Measurements from ENCODE around the gene TMEM200C. TPM values are rescaled to one million over a fixed set of nuclear protein-coding genes. Genes with fewer than 3 reads are reported as not detected.

Gene TMEM200C
- total RNA-seq, 1 experiment from 2014 or later, result 0.05 TPM

GRCh38 chr18:5894611-5895298 is 567 bp downstream of the TMEM200C start:
- no peaks in the 10 kb centered on the region for H3K36me3 ChIP-seq (ENCODE audit: control insufficient read depth, insufficient read depth, low read length)
- Mint-ChIP-seq H3K4me1 (ENCODE audit: low read depth, unreplicated experiment) (no peaks in the 10 kb centered on the region), H3K27ac (ENCODE audit: unreplicated experiment) (no peak overlapping the region), H3K4me3 (ENCODE audit: unreplicated experiment) (peak overlapping the region; percentile 67), H3K9me3 (ENCODE audit: unreplicated experiment) (no peaks in the 10 kb centered on the region), H3K27me3 (ENCODE audit: insufficient read depth, unreplicated experiment) (peaks cover 27% of the 10 kb centered on the region), H3K36me3 (ENCODE audit: insufficient read depth, unreplicated experiment) (no peaks in the 10 kb centered on the region)
- H3K4me3 ChIP-seq (ENCODE audit: low read depth, low read length), result peak overlapping the region; percentile 27
- intact Hi-C loops (cut with micrococcal nuclease; ENCODE audit: unreplicated experiment), result loop anchor here (5.0 kb wide), 1 partner anchor 63 kb away; no protein-coding TSS in a partner anchor
- H3K4me1 ChIP-seq, result peaks cover 4% of the 10 kb centered on the region; the same call in 1 of the 2 replicates
- no peak for TF ChIP-seq CTCF (IDR thresholded peaks at IDR 0.05; ENCODE audit: insufficient read depth in 1 of 2, low read depth in 1 of 2, low read length in 1 of 2, severe bottlenecking in 1 of 2, unreplicated experiment in 1 of 2)
- peak in 1 of 2 experiments; percentile 17 for DNase-seq
- no peaks in the 10 kb centered on the region; the same call in 1 of the 2 replicates for H3K9me3 ChIP-seq
- POLR2A ChIA-PET, result no interaction called here
- peaks cover 7% of the 10 kb centered on the region; the same call in 1 of the 2 replicates for H3K27me3 ChIP-seq (replicated peaks; ENCODE audit: control insufficient read depth, insufficient read depth, low read length)
- CTCF ChIA-PET, result no interaction called here
- BruUV-seq (replicated peaks), result no TSS peak

GRCh38 chr18:5893956-5894610 is 1.2 kb downstream of the TMEM200C start:
- DNase-seq, result no peak
- Mint-ChIP-seq H3K9me3 (ENCODE audit: unreplicated experiment) (no peaks in the 10 kb centered on the region), H3K36me3 (ENCODE audit: insufficient read depth, unreplicated experiment) (no peaks in the 10 kb centered on the region), H3K27me3 (ENCODE audit: insufficient read depth, unreplicated experiment) (peaks cover 30% of the 10 kb centered on the region), H3K4me3 (ENCODE audit: unreplicated experiment) (peak overlapping the region; percentile 67), H3K4me1 (ENCODE audit: low read depth, unreplicated experiment) (no peaks in the 10 kb centered on the region), H3K27ac (ENCODE audit: unreplicated experiment) (no peak overlapping the region)
- H3K9me3 ChIP-seq, result no peaks in the 10 kb centered on the region; the same call in 1 of the 2 replicates
- peaks cover 7% of the 10 kb centered on the region; the same call in 1 of the 2 replicates for H3K27me3 ChIP-seq (replicated peaks; ENCODE audit: control insufficient read depth, insufficient read depth, low read length)
- intact Hi-C loops (cut with micrococcal nuclease; ENCODE audit: unreplicated experiment), result no loop called here
- H3K4me1 ChIP-seq, result no peaks in the 10 kb centered on the region; the same call in 1 of the 2 replicates
- BruUV-seq (replicated peaks), result no TSS peak
- no peaks in the 10 kb centered on the region for H3K36me3 ChIP-seq (ENCODE audit: control insufficient read depth, insufficient read depth, low read length)
- TF ChIP-seq CTCF (IDR thresholded peaks at IDR 0.05; ENCODE audit: insufficient read depth in 1 of 2, low read depth in 1 of 2, low read length in 1 of 2, severe bottlenecking in 1 of 2, unreplicated experiment in 1 of 2), result no peak
- POLR2A ChIA-PET, result no interaction called here
- no peak overlapping the region for H3K4me3 ChIP-seq (ENCODE audit: low read depth, low read length)
- CTCF ChIA-PET, result no interaction called here

GRCh38 chr18:5892823-5893431 is 2.4 kb downstream of the TMEM200C start:
- intact Hi-C loops (cut with micrococcal nuclease; ENCODE audit: unreplicated experiment), result no loop called here

More at GRCh38 chr18:5892823-5893431, 2.4 kb downstream of the TMEM200C start:
- ChIA-PET POLR2A (no interaction called here), CTCF (no interaction called here)
- BruUV-seq (replicated peaks), result no TSS peak
- Histone ChIP-seq H3K9me3 (no peaks in the 10 kb centered on the region), H3K27me3 (replicated peaks; ENCODE audit: control insufficient read depth, insufficient read depth, low read length) (peaks cover 7% of the 10 kb centered on the region; the same call in 1 of the 2 replicates), H3K4me1 (no peaks in the 10 kb centered on the region; the same call in 1 of the 2 replicates), H3K4me3 (ENCODE audit: low read depth, low read length) (no peak overlapping the region), H3K36me3 (ENCODE audit: control insufficient read depth, insufficient read depth, low read length) (no peaks in the 10 kb centered on the region)
- peaks cover 28% of the 10 kb centered on the region for H3K27me3 Mint-ChIP-seq (ENCODE audit: insufficient read depth, unreplicated experiment)
- no peak overlapping the region for H3K27ac Mint-ChIP-seq (ENCODE audit: unreplicated experiment)
- H3K36me3 Mint-ChIP-seq (ENCODE audit: insufficient read depth, unreplicated experiment), result no peaks in the 10 kb centered on the region
- H3K4me1 Mint-ChIP-seq (ENCODE audit: low read depth, unreplicated experiment), result no peaks in the 10 kb centered on the region
- no peak for TF ChIP-seq CTCF (IDR thresholded peaks at IDR 0.05; ENCODE audit: insufficient read depth in 1 of 2, low read depth in 1 of 2, low read length in 1 of 2, severe bottlenecking in 1 of 2, unreplicated experiment in 1 of 2)
- no peak overlapping the region for H3K4me3 Mint-ChIP-seq (ENCODE audit: unreplicated experiment)
- no peak for DNase-seq
- no peaks in the 10 kb centered on the region for H3K9me3 Mint-ChIP-seq (ENCODE audit: unreplicated experiment)
